Astrocyte of the spinal cord (primary cell): Measurements from ENCODE around the gene DCDC2B.

Experiments
- DNase-seq: peaks from one replicate; pipeline ENCODE4 v3.0.0; 2011; ENCODE audit warnings: low read depth, low spot score
- H3K4me3 ChIP-seq: 2 replicates; pipeline ENCODE4 v1.5.1; 2011; ENCODE audit warnings: low read depth, mild to moderate bottlenecking, low read length, moderate library complexity
- in situ Hi-C: cut with HindIII; loops from 2 replicates; pipeline ENCODE4 v1.10.0; 2017; ENCODE audit warnings: low sequenced_read_pairs
- TF ChIP-seq, protein P1 (sequence below): IDR thresholded peaks from 2 replicates; pipeline ENCODE4 v1.5.1; 2012; ENCODE audit warnings: low read depth, mild to moderate bottlenecking, low read length, inconsistent platforms

DCDC2B gene

GRCh38 chr1:32246888-32247273 lies 38.0 kb downstream of the DCDC2B start, which contains the start of gene FAM167B:
Gene FAM167B, plus strand, starts transcription at chr1:32247222. Its CDS starts 200 bp downstream, at chr1:32247422.
- DNase-seq, result no peak
- in situ Hi-C loops, result no loop called here
- no peak within 1 kb of the TSS for H3K4me3 ChIP-seq
- TF ChIP-seq, protein P1, sequence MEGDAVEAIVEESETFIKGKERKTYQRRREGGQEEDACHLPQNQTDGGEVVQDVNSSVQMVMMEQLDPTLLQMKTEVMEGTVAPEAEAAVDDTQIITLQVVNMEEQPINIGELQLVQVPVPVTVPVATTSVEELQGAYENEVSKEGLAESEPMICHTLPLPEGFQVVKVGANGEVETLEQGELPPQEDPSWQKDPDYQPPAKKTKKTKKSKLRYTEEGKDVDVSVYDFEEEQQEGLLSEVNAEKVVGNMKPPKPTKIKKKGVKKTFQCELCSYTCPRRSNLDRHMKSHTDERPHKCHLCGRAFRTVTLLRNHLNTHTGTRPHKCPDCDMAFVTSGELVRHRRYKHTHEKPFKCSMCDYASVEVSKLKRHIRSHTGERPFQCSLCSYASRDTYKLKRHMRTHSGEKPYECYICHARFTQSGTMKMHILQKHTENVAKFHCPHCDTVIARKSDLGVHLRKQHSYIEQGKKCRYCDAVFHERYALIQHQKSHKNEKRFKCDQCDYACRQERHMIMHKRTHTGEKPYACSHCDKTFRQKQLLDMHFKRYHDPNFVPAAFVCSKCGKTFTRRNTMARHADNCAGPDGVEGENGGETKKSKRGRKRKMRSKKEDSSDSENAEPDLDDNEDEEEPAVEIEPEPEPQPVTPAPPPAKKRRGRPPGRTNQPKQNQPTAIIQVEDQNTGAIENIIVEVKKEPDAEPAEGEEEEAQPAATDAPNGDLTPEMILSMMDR, result no peak

GRCh38 chr1:32247452-32247851 lies 38.6 kb downstream of the DCDC2B start:
- no peak overlapping the region for H3K4me3 ChIP-seq

DNA sequence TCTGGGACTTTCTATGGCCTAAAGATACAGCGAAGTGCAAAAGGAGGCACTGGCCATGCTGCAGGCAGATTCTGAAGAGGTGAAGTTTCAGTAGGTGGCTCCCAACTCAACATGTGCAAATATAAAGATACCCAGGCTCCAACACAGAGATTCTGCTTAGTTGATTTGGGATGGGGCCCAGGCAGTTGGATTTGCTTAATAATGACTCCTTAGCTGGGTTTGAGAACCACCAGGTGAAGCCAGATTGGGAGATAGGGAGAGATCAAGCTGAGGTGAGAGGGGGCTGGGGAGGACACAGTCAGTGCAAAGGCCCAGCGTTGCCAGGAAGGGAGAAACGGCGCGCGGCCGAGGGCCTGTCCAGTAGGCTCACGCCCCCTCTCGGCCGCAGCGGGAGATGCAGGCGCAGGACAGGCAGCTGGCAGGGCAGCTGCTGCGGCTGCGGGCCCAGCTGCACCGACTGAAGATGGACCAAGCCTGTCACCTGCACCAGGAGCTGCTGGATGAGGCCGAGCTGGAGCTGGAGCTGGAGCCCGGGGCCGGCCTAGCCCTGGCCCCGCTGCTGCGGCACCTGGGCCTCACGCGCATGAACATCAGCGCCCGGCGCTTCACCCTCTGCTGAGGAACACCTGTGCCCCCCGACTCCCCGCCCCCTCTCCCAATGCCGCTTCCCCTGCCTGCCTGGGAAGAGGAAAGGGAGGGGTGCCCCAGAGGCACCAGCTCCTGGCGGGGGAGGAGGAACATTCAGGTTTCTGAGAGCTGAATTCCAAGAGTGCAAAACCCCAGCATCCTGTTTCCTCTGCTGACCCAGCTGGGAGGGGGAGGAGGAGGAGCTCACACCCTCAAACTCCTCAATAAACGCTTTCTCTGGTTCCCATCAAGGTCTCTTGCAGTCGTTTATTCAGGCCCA lies 39.3 kb downstream of the DCDC2B start:
- no peak overlapping the region for H3K4me3 ChIP-seq
- TF ChIP-seq, protein P1, result peak; percentile 84
- peak; percentile 53 for DNase-seq
- in situ Hi-C loops, result no loop called here

More at GRCh38 chr1:32247452-32247851, 38.6 kb downstream of the DCDC2B start:
- no peak for DNase-seq
- TF ChIP-seq, protein P1, result no peak
- in situ Hi-C loops, result no loop called here

DNA sequence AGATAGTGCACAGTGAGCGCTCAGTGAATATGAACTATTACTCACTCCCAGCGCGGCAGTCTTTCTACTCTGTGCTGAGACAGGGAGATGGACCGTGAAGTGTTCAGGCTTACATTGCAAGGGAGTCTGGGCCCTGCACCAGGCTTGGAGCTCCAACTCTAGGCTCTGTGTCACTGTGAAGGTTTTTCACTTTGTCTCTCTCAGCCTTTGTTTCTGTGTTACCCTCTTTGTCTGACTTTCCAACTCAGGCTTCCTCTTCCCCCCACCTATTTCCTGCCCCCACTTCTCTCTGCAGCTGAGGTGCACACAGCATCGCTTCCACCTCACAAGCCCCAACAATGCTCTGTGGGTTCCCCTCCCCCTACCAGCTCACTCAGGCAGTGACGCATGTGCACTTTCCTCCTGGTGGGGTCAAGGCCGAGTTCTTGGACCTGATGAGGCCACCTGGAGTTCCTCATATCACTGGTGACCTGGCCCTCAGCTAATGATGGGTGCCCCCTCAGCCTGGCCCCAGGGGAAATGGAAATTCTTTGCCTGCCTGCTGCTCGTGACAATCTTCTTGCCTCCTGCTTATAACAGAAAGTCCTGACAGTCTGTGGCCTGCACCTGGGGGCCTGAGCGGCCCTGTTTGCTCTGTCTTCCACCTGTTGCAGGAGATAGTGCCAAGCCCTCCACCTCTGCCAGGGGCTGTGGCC lies 41.1 kb downstream of the DCDC2B start:
- DNase-seq, result no peak
- in situ Hi-C loops, result no loop called here
- no peak overlapping the region for H3K4me3 ChIP-seq
- TF ChIP-seq, protein P1, result no peak

- TF ChIP-seq, protein P1, result no peak
- DNase-seq, result no peak
- in situ Hi-C loops, result no loop called here
- no peak within 1 kb of the TSS for H3K4me3 ChIP-seq
Measured at GRCh38 chr1:32250893-32251716, 42.2 kb downstream of the DCDC2B start, which contains the start of gene LCK. Gene LCK, plus strand, starts transcription at chr1:32251265. Its CDS starts 23,065 bp downstream, at chr1:32274330.
